Testis (tissue), 2 donors: Measurements from ENCODE around the gene DDX51.

Experiments used
- CTCF ChIP-seq, 3 experiments: fragments of 450-650 bp in 2 of 3; fragments of 200-600 bp in 1 of 3; sonication (generic) in 1 of 3; IDR thresholded peaks; one replicate each; pipeline ENCODE4 v1.5.1; 2016 to 2019; ENCODE audit warnings: antibody characterized with exemption in 3 of 3, mild to moderate bottlenecking in 2 of 3, moderate library complexity in 1 of 3
- POLR2A ChIP-seq: fragments of 450-650 bp; IDR thresholded peaks from one replicate; pipeline ENCODE4 v1.6.1; 2017; ENCODE audit warnings: antibody characterized with exemption, mild to moderate bottlenecking, moderate library complexity

DNA sequence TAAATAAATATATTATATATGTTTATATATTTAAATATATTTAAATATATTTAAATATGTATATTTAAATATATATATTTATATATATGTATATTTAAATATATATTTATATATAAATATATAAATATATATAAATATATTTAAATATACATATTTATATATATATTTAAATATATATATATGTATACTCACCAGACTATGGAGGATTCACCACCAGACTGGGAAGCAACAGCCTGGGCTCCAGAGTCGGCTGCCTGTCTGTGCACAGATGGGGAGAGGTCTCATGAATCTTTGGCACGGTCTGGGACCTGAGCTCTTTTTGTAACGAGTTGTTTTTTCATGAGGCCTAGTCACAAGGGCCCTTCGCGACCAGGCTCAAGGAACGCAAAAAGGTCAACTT lies 21.5 kb upstream of the DDX51 start:
- TF ChIP-seq CTCF (IDR thresholded peaks at IDR 0.05) (no peak), POLR2A (no peak)
